Activated CD4-positive, alpha-beta T cell treated with anti-CD3 and anti-CD28 coated beads, Interleukin-10, Interleukin-2, amounts not matched to agents 100 ng/mL and 50 ng/mL, durations not matched to agents 16 hours and 8 hours (primary cell): Measurements from ENCODE around the gene CAVIN3.

Experiments used
- DNase-seq: peaks from one replicate; pipeline ENCODE4 v3.0.0-alpha.2; 2020

CAVIN3 gene

DNA sequence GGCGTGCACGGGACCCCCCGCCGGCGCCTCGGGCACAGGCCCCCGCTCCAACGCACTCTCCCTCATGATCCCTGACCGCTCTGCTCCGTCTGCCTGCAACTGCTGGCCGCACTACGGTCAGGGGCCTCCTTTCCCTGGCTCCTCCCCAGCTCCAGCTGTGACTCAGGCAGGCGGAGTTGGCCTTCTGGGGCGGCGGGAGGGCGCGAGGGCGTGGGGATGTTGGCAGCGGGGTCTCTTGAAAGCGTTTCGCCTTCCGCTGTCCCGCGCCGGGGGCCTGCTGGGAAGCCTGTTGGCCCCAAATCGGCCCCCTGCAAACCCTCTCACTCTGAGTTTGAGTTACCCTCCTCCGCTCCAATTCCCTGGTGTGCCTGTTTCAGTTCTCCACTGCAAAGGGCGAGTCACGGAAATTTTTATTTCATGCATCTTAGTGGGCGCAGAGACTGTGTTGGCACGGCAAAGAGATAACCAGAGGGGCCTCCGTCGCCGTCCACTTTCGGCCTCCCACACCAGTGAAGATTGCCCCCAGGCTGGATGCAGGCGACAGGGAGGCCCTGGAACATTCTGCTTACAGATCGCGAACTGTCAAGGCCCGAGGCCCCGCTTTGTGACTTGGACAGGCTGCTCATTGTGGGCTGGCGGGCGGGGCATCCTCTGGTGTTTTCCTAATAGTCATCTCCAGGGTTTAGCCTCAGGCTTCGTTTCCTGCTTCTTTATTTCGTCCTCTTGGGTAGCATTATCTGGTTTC is at the start of gene CAVIN3:
Gene CAVIN3, minus strand, starts transcription at position 91 of the 745 bp plus-strand sequence. Its CDS starts 25 bp downstream, at position 66.
- peak; percentile 93 for DNase-seq

DNA sequence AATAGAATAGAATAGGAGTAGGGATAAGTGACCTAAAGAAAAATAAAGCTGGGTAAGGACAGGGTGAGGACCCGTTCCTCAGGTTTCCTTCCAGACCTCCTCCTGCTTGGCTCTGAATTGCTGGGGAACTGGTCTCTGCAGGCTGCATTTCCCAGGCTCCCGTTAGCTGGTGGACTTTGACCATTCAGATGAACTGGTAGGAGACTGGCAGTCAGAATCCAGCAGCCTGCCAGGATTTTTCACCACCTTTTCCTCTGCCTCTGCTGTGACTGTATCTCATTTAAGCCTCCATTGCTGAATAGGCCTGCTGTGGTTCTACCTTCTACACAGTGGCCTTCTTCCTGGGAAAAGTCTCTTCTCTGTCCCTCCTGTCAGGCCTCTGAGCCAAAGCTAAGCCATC is 45.4 kb upstream of the CAVIN3 start:
- no peak for DNase-seq

GRCh38 chr11:6362873-6363678 is 42.8 kb upstream of the CAVIN3 start:
- peak; percentile 82 for DNase-seq

GRCh38 chr11:6362185-6362872 is 42.0 kb upstream of the CAVIN3 start:
- no peak for DNase-seq

DNA sequence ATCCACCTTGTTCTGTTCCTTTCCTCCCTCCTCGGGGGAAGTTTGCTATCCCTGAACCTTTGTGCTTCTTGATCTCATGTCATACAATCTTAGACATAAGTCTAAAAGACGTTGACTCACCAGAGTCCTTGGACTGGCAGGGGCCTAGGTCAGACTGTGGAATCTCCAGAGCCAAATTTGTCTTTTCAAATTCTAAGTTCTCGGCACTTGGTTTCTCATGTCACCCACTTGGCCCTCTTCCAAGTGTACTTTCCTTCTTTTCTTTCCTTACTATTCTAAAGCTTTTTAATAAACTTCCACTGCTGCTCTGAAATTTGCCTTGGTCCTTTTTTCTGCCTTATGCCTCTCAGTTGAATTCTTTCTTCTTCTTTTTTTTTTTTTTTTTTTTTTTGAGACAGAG is 39.9 kb upstream of the CAVIN3 start:
- no peak for DNase-seq

- peak; percentile 50 for DNase-seq
Observed at GRCh38 chr11:6357222-6357621, 36.9 kb upstream of the CAVIN3 start.

DNA sequence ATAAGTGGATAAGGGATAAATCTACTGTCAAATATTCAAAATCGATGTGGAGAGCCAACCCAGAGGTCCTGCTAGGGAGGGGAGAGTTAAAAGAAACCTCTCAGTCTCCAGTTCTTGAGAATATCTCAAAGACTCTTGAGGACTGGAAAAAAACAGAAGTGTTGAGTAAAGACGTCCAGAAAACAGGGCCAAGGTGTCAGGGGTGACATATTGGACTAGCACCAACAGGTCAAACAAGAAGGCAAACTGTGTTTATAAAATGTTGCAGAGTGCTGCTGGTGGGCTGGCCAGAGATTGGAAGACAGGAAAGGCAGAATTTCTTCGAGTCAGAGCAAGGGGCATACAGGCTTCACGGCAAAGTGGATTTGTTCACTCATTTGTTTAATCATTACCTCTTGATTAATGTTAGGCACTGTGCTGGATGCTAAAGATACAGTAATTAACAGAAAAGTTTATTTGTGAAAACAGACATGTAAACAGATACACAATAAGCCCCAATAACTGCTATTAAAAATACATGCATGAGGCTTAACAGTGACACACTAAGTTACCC is 36.3 kb upstream of the CAVIN3 start:
- no peak for DNase-seq

- DNase-seq: no peak
Observed at GRCh38 chr11:6354651-6355485, 34.6 kb upstream of the CAVIN3 start.

DNA sequence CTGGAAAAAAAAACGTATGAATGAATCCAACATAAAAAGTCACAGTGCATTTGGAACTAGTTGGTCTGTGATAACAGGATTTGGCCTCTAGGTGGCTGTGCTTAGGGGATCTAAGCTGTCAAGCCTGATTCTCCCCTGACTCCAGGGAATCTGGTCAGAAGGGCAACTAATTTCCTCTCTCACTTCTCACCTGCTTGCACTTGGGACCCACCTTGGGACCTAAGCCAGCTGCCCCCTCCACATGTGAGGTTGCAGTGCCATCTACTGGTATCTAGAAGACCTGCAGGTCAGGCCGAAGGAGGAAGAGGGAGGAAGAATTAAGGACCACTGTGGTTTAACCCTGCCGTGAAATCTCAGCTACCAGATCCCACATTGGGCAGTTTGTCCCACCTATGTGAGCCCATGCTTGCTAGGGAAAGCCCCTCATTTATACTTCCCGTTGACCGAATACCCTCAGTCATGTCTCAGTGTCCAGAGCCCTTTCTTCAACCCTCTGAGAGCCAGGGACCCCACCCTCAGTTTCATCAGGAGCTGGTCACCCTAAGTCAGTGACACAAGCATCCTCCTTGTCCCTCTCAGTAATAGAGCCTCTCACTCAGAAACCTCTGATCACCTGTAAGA is 33.2 kb upstream of the CAVIN3 start:
- peak; percentile 76 for DNase-seq

DNA sequence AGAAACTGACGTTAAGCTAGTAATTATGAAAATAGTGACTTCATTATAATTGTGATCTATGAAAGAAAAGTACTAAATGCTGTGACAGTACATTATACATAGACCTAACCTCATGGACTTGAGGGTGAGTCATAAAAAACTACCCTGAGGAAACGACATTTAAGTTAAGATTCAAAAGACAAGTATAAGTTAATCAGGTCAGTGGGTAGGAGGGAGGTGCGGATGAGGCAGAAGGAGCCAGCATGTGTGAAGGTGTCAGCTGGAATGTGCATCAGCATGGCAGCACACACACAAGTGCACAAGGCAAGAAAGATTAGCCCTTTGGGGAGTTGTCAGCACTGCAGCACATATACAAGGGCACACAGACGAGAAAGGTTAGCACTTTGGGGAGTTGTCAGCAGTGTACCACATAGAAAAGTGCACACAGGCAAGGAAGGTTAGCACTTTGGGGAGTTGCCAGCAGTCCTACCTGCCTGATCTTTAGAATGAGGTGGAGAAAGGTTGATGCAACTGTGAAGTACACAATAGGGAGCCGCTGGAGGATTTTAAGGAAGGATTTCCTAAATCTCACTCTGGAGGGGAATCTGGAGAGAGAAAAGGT is 31.6 kb upstream of the CAVIN3 start:
- DNase-seq: peak; percentile 71

GRCh38 chr11:6350486-6350885 is 30.2 kb upstream of the CAVIN3 start:
- no peak for DNase-seq

GRCh38 chr11:6350043-6350442 is 29.7 kb upstream of the CAVIN3 start:
- no peak for DNase-seq

DNA sequence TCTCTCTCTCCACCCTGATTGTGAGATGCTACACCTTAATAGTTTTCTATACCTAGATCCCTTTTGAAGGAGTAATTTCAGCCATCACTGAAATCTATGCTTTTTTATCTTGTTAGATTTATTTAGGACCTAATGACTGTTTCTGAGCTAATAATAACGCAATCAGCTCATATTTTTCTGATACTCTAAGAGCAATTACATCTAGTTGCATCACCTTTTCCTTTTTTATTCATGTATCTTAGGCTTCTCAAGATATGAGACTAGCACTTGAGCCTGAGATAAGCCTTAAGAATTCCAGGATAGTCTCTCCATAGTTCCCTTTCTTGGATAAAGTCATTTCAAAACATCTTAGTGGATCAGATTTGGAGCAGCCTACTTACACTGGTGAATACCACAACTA is 25.1 kb upstream of the CAVIN3 start:
- DNase-seq: no peak

DNA sequence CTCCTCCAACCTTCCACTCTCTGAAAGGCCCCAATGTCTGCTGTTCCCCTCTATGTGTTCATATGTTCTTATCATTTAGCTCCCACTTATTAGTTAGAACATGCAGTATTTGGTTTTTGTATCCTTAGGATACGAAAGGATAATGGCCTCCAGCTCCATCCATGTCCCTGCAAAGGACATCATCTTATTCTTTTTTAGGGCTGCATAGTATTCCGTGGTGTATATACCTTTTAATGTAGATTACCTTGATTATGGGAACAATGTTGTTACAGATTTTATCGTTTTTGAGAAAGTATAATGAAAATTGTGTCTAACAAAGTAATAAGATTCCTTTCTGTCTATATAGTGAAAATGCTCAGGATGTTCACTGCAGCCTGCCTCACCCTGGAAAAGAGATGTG is 16.0 kb upstream of the CAVIN3 start:
- no peak for DNase-seq

DNA sequence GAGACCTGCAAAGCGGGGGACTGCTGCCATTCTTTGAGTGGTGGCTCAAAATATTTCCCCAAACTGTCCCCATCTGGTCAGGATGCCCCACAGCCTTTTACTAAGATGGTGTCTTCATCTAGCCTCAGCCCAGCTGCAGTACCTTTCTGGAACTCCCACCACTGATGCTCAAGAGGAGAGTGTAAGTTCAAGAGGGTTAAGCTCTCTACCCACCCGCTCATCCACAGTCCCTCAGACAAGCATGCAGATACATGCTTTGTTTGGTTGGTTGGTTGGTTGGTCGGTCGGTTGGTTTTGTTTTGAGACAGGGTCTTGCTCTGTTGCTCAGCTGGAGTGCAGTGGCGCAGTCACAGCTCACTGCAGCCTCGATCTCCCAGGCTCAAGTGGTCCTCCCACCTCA is 14.5 kb upstream of the CAVIN3 start:
- no peak for DNase-seq

DNA sequence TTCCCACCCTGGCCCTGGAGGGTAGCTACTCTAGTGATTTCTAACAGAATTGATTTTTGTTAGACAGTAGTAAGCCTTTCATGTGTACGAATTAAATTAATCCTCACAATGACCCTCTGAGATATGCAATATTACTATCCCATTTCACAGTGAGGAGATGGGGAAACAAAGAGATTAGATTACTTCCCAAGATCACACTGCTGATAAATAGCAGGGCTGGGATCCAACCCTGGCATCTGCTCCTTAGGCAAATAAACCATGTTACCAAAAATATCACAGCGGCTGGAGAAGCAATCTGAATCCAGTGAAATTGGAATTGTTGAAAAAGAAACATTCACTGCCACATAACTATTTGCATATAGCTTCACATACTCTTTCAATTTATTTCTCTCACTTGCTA is 12.8 kb upstream of the CAVIN3 start:
- DNase-seq: no peak

GRCh38 chr11:6332066-6332465 is 11.8 kb upstream of the CAVIN3 start:
- no peak for DNase-seq

DNA sequence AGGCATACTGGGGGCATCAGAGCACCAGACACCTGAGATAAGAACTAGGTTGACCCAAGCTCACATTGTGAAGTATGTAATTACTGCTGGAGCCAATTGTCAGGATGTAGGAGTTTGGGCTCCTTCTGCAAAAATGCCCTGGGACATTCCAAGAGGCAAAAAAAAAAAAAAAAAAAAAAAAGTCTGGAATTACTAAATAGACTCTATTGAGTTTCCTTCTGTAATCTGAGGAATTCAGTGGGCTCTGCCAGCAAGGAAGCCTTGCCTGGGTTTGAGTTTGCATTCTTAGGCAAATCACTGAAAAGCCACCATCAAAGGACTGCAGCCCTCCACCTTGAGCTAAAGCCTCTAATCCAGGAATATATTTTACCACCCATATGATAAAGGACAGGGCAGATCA is 8.0 kb upstream of the CAVIN3 start:
- DNase-seq: no peak

- DNase-seq: no peak
Observed at GRCh38 chr11:6327806-6328205, 7.5 kb upstream of the CAVIN3 start.

DNA sequence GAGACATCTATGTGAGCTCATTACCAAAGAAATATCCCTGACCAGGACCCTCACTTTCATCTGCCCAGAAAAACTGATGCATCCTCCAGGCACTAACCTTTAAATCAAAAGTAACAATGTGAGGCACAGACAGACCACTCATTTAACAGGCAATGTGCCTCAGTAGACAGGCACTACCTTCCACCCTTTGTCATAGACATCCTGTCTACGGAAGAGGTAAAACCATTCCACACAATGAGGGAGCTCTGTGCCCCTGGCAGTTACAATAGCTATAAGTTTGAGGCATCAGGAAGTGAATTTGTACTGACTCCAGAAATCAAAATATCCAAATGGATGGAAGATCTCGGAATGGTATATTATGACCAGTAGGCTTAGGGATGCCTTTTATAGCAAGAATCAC is 6.7 kb upstream of the CAVIN3 start:
- no peak for DNase-seq

DNA sequence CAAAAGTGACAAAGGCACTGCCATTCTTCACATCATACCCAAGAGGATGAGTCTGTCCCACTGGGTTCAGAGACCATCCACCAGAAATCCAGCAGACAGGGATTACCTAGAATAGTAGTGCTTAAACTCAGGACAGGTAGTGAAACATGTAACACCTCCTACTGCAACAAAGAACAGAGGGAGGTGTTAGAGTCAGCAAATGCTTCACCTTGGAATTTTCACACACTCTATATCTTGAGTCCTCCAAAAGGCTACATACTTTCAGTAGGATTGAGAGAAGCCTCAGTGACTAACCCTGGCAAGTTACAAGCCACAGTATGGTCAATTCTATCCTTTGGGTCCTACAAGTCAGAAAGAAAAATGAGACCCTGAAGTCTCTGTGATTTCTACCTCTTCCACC is 6.0 kb upstream of the CAVIN3 start:
- DNase-seq: no peak
